ENCODE results near the gene TRIM72.

- no peak for TF ChIP-seq POLR2A (IDR thresholded peaks at IDR 0.05)
- TF ChIP-seq CTCF (IDR thresholded peaks at IDR 0.05), result no peak
Measured at GRCh38 chr16:31270795-31271194, 56.9 kb downstream of the TRIM72 start.
